Astrocyte (in vitro differentiated cells and primary cell): Measurements from ENCODE around the gene FGFRL1.

Experiments used
- CTCF ChIP-seq: IDR thresholded peaks from 2 replicates; pipeline ENCODE4 v1.5.1; 2011; ENCODE audit warnings: low read depth, mild to moderate bottlenecking, inconsistent platforms, low read length, moderate library complexity; ENCODE audit not compliant: insufficient read depth
- EZH2 ChIP-seq: IDR thresholded peaks from 2 replicates; pipeline ENCODE4 v1.6.1; 2012; ENCODE audit warnings: mild to moderate bottlenecking, low read length, inconsistent platforms; ENCODE audit not compliant: insufficient read depth

- no peak for TF ChIP-seq CTCF
- TF ChIP-seq EZH2 = no peak
Measured at GRCh38 chr4:1057403-1057745, 45.9 kb downstream of the FGFRL1 start.
